ENCODE data around the gene MIGA2.

Gene MIGA2

DNA sequence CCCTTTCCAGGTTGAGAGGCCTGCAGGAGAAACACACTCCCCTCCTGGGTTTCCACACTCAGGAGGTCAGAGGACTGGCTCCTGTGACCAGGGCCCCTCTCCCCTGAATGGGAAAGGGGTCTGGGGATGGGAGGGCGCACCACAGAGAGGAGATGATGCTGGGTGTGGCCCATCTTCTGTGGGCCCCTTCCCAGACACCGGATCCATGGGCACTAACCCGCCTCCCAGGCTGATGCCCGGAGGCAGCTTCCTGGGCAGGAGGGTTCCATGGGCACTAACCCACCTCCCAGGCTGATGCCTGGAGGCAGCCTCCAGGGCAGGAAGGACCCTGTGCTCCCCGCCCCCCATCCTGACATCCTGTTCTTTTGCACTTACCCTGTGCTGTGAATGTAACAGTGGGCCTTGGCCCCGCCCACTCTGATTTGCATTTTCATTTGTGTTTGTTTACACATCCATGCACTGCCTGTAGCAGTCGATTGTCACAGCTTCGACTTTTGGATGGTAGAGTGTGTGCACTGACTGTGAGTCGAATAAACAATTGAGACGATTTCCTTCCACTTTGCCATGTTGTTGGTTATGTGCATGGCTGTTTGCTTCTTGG, 35.2 kb downstream of the MIGA2 start:
- DNase-seq (ENCODE audit: low read depth), result no peak

DNA sequence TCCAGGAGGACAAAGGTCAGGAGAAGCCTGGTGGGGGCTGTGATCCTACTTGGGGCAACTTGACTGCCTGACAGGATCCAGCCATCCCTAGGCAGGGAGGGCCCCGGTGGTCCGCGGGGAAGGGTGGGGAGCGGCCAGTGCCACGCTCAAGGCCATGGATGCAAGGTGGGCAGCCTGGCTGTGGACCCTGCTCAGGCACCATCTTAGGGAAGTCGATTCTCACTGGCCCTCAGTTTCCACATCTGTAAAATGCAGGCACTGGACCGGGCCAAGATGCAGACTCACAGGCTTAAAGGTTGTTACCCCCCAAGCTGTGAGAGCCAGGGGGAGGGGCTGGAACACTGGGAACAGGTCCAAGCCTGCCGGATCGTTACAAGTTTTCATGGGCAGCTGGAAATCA, 35.7 kb downstream of the MIGA2 start:
- DNase-seq (ENCODE audit: low read depth), result no peak

DNA sequence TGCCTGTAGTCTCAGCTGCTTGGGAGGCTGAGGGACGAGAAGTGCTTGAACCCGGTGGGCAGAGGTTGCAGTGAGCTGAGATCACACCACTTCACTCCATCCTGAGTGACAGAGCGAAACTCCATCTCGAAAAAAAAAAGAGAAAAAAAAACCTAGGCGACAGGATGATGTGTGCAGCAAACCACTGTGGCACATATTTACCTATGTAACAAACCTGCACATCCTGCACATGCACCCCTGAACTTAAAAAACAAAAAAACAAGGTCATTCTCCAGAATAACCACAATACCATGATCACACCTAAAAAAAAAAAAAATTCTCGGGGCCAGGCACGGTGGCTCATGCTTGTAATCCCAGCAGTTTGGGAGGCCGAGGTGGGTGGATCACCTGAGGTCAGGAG, 37.0 kb downstream of the MIGA2 start:
- no peak for DNase-seq (ENCODE audit: low read depth)

DNA sequence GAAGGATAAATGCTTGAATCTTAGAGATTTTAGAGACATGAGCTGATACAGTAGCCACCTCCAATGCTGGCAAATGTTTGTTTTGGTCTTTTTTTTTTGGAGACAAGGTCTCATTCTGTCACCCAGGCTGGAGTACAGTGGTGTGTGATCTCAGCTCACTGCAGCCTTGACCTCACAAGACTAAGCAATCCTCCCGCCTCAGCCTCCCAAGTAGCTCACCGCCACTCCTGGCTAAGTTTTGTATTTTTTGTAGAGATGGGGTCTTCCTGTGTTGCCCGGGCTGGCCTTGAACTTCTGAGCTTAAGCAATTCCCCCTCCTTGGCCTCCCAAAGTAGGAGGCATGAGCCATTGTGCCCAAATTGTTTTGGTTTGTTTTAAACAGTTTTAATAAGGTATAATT, 37.7 kb downstream of the MIGA2 start:
- no peak for DNase-seq (ENCODE audit: low read depth)

DNA sequence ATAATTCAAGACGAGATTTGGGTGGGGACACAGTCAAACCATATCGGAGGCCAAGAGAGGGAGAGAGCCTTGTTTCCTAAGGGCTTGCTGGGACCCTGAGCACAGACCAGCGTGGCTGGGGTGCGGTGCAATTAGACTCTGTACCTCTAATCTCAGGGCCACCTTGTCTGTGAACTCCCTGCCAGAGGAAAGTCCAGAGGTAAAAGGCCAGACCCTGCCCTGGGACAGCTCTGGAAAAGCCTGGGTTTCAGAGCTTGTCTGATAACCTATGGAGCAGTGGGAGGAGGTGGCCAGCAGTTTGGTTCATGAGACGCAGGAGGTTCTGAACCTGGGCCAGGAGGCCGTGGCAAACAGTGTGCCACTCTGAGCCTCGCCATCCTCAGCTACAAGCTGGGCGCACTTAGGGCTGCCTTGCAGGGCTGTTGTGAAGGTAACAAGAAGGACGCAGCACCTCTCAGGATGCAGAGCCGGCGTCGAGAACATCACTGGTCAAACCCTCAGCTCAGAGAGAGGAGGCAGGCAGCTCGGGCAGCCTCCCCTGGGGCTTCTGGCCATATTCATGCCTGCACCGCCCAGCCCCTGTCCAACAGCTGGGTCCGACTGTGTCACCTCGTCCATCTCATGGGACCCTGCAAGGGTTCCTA, 39.7 kb downstream of the MIGA2 start:
- DNase-seq (ENCODE audit: low read depth), result no peak

DNA sequence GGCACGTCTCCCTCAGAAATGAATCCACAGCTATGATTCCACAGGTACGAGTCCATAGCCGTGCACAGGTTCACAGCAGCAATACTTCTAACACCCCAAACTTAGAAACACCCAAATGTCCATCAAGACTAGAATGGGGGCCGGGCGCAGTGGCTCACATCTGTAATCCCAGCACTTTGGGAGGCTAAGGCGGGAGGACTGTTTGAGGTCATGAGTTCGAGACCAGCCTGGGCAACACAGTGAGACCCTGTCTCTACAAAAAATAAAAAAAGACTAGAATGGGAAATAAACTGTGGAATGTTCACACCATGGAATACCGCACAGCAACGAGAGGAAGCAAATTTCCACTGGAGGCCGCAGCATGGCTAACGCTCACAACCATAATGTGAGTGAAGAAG, 40.2 kb downstream of the MIGA2 start:
- DNase-seq (ENCODE audit: low read depth), result no peak

DNA sequence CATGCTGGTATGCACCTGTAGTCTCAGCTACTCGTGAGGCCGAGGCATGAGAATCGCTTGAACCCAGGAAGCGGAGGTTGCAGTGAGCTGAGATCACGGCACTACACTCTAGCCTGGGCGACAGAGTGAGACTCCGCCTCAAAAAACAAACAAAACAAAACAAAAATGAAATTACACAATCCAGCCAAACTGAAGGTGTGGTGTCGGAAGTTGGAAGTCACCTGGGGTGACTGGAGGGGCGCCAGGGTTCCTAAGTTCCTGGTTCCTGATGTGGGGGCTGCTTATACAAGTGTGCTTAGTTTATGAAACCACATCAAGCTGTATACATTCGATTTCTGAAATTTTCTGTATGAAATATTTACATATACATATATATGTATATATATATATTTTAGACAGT, 40.8 kb downstream of the MIGA2 start:
- DNase-seq (ENCODE audit: low read depth), result no peak

DNA sequence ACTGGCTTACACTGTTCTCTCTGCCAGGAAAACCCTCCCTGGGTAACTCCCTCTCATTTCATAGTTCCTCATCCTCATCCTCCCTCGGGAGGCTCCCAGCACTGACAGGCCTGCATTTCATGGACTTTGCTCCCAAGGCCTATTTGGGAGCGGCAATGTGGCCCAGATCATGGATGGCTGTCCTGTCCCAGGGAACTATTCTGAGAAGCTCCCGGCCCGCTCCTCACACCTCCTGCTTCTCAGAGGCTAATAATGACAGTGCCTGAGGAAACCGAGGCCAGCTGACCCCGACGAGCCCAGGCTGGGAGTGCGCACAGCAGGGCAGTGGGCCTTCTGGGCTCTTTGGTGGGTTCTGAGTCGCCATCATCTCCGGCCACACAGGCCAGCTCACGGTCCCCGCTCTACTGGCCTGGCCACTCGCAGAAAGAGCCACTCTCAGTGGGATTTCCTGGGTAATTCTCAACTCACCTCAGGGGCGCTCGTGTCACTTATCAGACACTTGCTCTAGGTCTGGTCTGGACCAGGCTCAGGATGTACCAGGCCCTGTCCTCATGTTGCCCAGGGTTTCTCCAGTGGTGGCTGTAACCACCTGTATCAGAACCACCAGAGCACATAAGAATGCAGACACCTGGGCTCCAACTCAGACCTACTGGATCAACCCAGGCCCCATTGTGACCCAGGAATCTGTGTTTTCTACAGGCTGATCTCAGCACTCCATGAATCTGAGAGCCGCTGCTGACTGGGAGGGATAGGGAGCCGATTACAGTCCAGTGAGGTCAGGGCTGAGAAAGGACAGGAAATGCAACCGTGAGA, 42.5 kb downstream of the MIGA2 start:
- no peak for DNase-seq (ENCODE audit: low read depth)

DNA sequence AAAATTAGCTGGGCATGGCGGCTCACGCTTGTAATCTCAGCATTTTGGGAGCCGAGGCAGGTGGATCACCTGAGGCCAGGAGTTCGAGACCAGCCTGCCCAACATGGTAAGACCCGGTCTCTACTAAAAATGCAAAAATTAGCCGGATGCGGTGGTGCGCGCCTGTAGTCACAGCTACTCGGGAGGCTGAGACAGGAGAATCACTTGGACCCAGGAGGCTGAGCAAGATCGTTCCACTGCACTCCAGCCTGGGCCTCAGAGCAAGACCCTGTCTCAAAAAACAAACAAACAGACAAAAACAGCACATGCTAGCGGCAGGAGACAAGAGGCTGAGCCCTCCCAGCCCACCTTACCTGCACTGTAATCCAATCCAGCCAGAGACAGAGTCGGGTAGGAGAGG, 43.4 kb downstream of the MIGA2 start:
- no peak for DNase-seq (ENCODE audit: low read depth)

DNA sequence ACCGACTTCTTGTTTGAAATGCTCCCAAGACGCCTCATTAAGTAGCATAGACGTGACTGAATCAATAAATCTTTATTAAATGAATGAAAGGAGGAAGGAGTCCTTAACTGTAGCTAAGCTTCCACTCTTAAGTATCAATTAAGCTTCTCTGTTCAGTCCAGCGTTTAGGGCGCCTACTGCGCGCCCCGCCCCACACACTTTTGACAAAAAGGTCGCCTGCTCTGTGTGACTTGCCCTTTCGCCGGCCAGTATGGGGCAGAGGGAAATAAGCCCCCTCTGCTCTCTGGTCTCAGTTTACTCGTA, 43.8 kb downstream of the MIGA2 start:
- no peak for DNase-seq (ENCODE audit: low read depth)

DNA sequence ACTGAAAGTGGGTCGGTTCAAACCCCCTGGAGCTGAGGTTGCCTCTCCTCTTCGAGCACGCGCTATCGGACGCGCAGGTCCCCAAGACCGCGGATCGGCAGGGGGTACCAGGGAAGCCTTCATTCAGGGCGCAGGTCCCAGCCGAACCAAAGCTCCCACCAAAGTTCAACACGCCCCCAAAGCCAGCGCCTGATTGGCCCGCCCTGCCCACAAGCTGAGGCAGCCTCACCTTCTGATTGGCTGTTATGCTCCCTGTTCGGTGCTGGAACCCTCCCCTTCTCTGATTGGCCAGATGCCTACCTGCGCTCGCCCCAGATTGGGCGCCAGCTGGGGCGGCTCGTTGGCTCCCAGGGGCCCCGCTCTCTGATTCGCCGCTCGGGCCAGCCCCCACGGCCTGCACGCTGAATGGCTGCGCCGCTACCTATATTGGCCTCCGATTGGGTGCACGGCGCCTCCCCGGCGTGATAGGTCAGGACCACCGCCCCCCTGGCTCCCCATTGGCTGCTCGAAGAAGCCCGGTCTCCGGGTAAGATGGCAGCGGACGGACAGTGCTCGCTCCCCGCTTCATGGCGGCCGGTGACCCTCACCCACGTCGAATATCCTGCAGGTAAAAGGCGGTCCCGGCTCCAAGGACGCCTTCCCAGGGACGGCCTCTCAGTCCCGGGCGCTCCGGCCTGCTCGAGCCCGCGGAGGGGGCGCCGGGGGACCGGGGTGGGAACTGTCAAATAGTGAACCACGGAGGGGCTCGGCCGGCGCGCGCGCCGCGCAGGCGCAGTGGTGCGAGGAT, 44.4 kb downstream of the MIGA2 start, which contains the start of gene DOLPP1:
Gene DOLPP1 (plus strand): TSS at position 511 of the 787 bp plus-strand sequence. CDS start 21 bp downstream, at position 532.
- peak; percentile 97 for DNase-seq (ENCODE audit: low read depth)

DNA sequence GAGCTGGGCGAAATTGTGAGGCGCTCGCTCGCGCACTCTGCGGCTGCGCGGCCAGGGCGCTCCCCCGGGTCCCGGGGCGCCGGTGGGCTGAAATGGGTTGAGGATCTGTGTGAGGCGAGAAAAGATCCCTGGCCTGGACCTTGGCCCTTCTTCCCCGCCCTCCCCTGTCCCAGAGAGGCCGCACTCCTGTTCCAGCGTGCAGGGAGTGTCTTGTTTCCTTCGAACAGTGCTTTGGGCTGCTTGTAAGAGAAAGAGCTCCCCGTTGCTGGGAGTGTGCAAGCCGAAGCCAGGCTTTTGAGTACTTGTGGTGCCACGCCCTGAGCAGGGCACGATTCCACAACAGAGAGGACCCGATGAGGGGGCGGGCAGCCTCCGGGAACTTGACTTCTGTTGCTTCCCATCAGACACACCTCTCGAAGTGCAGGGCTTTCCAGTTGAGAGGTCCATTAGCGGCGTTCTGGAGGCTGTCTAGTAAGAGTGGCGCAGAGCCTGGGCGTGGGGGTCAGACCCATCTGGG, 45.0 kb downstream of the MIGA2 start:
- no peak for DNase-seq (ENCODE audit: low read depth)

DNA sequence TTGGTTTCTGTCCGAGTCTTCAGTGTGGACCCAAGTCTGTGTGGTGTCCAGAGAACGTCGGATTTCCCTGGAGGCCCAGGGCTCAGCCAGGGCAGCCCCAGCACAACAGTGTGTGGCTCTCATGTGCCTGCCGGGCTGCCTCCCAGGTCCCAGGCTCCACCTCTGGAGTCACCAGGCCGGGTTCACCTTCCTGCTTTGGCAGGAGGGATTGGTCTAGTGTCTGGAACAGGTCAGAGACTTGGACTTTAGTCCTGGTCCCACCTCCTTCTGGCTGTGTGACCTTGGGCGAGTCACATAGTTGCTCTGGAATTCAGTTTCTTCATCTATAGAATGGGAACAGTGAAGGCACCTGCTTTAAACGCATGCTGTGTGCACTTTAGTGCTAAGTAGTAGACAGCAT, 47.7 kb downstream of the MIGA2 start:
- no peak for DNase-seq (ENCODE audit: low read depth)

DNA sequence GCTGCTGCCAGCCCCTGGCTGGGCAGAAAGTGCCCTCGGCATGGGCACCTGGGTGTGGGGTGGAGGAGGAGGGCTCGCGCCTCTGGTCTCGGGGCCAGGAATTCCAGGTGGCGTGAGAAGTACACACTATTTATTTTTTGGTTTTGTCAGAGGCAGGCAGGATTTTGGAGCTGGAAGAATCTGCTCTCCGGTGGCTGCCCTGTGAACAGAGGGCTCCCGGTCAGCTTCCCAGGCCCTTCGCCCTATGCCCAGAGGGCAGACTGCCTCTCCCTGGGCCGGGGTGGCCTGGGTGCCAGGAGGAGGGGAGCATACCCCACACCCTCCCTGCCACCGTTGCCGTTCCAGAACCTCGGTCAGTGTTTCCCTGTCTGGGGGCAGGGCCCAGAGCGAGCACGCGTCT, 52.8 kb downstream of the MIGA2 start:
- no peak for DNase-seq (ENCODE audit: low read depth)

DNA sequence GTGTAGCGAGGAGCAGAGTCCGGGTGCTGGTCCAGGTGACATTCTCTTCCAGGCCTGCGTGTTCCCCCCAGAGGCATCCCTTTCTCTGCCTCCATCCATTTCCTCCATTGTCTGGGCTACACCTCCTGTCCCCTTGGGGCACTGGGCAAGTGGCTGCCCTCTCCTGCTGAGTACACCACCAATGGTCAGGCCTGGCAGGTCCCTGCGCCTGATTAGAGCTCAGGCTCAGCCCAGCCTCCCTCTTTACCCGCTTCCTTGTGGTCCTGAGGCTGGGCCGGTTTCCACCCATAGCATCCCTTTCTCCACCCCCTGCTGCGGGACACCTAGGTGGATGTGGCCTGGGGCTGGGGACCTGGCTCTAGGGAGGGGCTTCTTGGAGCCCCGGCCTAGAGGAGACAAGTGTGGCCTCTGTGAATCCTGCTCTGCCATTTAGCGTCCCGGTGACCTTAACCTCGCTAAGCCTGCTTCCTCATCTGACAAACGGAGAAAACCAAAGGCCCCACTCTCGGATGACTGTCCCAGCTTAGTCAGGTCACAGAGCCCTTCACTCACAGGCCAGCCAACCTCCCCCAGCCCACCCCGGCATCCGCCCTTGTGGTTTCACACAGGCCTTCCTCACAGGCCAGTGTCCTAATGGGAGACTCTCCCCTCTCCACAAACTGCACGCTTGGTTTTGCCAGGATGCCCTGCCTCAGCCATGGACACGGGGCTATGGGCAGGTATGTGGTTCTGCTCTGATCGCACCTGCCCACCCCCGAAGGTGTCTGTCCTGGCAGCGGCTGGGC, 57.4 kb downstream of the MIGA2 start:
- no peak for DNase-seq (ENCODE audit: low read depth)

DNA sequence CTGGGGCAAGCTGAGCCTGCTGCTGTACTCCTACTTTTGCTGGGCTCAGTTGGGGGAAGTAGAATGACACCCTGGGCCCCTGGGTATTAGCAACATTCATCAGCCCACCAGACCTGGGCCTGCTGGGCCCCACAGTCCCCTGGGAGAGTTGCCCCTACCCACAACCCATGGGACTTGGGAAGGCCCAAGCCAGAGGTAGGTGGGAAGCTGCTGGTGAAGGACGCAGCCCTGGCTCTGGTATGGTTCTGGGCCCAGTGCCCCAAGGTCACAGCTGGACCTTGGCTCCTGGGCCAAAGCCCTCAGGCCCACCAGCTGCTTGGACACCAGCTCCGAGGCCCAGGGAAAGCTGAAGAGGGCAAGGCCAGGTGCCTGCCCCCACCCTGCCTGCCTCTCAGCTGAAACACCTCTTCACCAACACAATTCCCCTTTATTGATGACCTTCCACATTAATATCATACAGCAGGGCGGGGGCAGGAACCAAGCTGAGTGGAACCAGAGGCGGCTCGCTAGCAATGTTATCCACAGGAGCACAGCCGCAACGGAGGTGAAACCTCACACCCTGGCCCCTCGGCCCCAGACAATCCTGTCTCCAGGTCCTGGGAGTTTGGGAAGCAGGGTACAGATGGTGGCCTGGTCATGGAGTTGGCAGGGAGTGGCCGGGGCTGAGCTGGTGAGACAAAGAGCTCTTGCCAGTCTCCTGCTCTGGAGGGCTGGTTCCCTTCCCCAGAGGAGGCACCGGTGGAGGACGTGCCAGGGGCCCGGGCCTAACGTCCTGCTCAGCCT, 58.2 kb downstream of the MIGA2 start:
- no peak for DNase-seq (ENCODE audit: low read depth)

DNA sequence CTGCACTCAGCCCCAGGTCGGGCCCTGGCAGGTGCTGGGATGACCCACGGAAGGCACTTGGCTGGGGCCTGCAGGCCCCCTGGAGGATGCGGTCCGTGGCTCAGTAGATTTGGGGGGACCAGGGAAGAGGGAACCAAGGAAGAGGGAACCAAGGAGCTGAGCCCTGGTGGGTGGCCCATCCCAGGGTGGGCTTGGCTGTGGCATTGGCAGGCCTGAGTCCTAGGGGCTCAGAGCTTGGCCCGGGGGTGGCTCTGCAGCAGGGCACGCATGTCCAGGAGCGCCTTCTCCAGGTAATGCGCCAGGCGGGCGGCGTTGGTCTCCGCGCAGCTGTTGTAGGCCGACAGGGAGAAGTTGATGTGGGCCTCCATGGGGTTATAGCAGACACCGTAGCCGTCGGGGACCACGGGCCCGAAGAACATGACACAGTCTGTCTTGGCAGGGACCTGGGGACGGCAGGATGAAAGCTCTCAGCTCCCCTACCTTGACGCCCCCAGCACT, 58.8 kb downstream of the MIGA2 start:
- no peak for DNase-seq (ENCODE audit: low read depth)

DNA sequence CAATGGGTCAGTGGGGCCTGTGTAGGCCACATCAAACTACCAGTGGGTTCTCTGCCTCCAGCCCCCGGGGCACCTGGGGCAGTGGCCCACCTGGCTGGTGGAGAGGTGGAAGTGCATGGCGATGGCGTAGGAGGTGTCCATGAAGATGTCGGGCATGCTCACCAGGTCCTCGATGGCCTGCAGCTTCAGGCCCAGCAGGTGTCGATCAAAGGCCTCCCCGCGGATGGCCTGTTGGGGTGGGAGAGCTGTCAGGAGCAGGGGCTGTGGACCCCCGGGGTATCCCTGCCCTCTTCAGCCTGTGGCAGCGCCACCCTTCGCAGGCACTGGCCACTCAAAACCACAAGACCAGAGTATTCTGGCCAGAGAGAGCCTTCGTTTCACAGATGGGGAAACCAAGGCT, 59.5 kb downstream of the MIGA2 start:
- DNase-seq (ENCODE audit: low read depth), result no peak

DNA sequence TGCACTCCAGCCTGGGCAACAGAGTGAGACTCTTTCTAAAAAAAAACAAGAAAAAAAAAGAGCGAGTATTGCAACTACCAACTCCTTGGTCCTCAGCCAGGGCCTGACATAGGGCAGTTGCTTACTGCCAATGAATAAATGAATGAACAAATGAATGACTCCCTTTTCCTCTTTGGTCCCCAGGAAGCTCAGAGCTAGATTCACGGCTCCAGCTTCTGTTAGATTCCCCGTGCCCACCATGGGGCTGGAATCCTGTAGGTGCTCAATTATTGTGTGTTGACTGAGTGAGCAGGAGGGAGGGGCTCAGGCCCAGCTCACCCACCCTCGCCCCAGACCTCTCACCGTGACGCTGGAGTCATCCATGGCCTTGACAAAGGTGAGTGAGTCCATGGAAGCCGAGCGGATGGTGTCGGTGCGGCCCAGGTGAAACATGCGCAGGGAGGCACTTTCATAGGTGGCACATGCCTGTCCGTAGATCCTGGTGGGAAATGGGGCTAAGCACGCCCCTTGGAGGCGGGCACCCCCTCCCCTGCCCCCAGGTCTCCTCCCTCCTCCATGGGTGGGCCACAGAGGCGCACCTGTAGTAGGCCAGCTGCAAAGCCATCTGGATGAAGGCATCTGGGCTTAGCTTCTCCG, 61.4 kb downstream of the MIGA2 start:
- DNase-seq (ENCODE audit: low read depth), result no peak

DNA sequence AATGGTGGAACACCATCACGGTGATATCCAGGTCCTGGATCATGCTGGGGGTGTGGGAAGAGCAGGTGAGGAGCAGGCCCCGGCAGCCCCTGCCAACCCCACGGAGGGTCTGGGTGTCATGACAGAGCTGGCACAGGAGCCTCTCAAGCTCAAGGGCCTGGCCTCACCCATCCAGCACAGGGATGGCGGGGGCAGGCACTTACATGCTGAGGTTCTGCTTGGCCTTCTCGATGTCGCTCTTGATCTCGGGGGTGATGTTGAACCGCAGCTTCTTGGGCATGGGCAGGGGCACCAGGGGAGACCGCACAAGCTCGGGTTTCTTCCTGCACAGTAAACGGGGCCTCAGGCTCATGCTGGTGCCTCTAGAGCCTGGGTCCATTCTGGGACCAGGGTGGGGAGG, 61.9 kb downstream of the MIGA2 start:
- no peak for DNase-seq (ENCODE audit: low read depth)
